ENCODE measurements around the gene FUS.

- TF ChIP-seq FOXK2 (IDR thresholded peaks at IDR 0.05) (no peak), FOXM1 (IDR thresholded peaks at IDR 0.05; ENCODE audit: borderline replicate concordance) (no peak), SP1 (IDR thresholded peaks at IDR 0.05) (no peak), ZNF384 (IDR thresholded peaks at IDR 0.05) (no peak), BHLHE40 (IDR thresholded peaks at IDR 0.05; ENCODE audit: borderline replicate concordance) (no peak), FOXA1 (IDR thresholded peaks at IDR 0.05) (no peak), HDGF (IDR thresholded peaks at IDR 0.05; ENCODE audit: borderline replicate concordance) (no peak), SUZ12 (IDR thresholded peaks at IDR 0.05) (no peak), TARDBP (IDR thresholded peaks at IDR 0.05) (no peak), ARNT (IDR thresholded peaks at IDR 0.05) (no peak)
These were observed 7.9 kb downstream of the FUS start for GRCh38 chr16:31187808-31188189.
